ENCODE data around the gene MRTO4.
A peak's percentile ranks its signal among the peaks of the same experiment; 100 is the strongest.
"Not testable (repeated sequence)": the region's sequence is repeated elsewhere in the genome, so short reads cannot be mapped to it uniquely, and the experiment has no call there.

MRTO4 gene

GRCh38 chr1:19229229-19229628 lies 22.4 kb upstream of the MRTO4 start:
- no peak for ATAC-seq

GRCh38 chr1:19229828-19230325 lies 21.7 kb upstream of the MRTO4 start:
- ATAC-seq: no peak

- ATAC-seq: not testable (repeated sequence)
These were observed 19.7 kb upstream of the MRTO4 start for GRCh38 chr1:19231736-19232523.

GRCh38 chr1:19232524-19232846 lies 19.1 kb upstream of the MRTO4 start:
- no peak for ATAC-seq

GRCh38 chr1:19234224-19234623 lies 17.4 kb upstream of the MRTO4 start:
- no peak for ATAC-seq

GRCh38 chr1:19239876-19240275 lies 11.7 kb upstream of the MRTO4 start:
- ATAC-seq: no peak

- peak; percentile 85 to 92 for ATAC-seq
These were observed 10.7 kb upstream of the MRTO4 start for GRCh38 chr1:19240673-19241538.

- ATAC-seq: no peak
These were observed 838 bp upstream of the MRTO4 start for GRCh38 chr1:19250629-19251304.

GRCh38 chr1:19254416-19254815 lies 2.8 kb downstream of the MRTO4 start:
- no peak for ATAC-seq

GRCh38 chr1:19255288-19255687 lies 3.7 kb downstream of the MRTO4 start:
- ATAC-seq: no peak

GRCh38 chr1:19256301-19256700 lies 4.7 kb downstream of the MRTO4 start:
- ATAC-seq: not testable (repeated sequence)

- peak; percentile 16 to 42 for ATAC-seq
These were observed 5.7 kb downstream of the MRTO4 start for GRCh38 chr1:19257178-19257914.

- ATAC-seq: no peak
These were observed 6.7 kb downstream of the MRTO4 start for GRCh38 chr1:19258353-19258752.

- no peak for ATAC-seq
These were observed 8.9 kb downstream of the MRTO4 start for GRCh38 chr1:19260211-19261138.

GRCh38 chr1:19262047-19262446 lies 10.4 kb downstream of the MRTO4 start:
- no peak for ATAC-seq

- ATAC-seq: no peak
These were observed 11.1 kb downstream of the MRTO4 start for GRCh38 chr1:19262744-19263143.

- no peak for ATAC-seq
These were observed 16.8 kb downstream of the MRTO4 start for GRCh38 chr1:19268445-19268844.

- ATAC-seq: not testable (repeated sequence)
These were observed 18.1 kb downstream of the MRTO4 start for GRCh38 chr1:19269427-19270342.

- not testable (repeated sequence) for ATAC-seq
These were observed 18.7 kb downstream of the MRTO4 start for GRCh38 chr1:19270343-19270730.

GRCh38 chr1:19272064-19272463 lies 20.5 kb downstream of the MRTO4 start:
- ATAC-seq: no peak

All from activated CD4-positive, CD25-positive, alpha-beta regulatory T cell treated with anti-CD3 and anti-CD28 coated beads, Interleukin-2, amount 50 U/mL, for 24 hours (primary cell).